Lower lobe of right lung (tissue), 2 donors: ENCODE measurements around the gene NIPAL3. TPM values are rescaled to one million over a fixed set of nuclear protein-coding genes. Genes with fewer than 3 reads are reported as not detected.

Experiments
- ATAC-seq, 2 donors: fragments of 200-7000 bp; cut with Tn5 transposase; one replicate each; pipeline ENCODE4 v1.9.1; 2020 to 2022; ENCODE audit warnings: mild to moderate bottlenecking in 2 of 2, moderate library complexity in 2 of 2
- DNase-seq: peaks from one replicate; pipeline ENCODE4 v3.0.0-alpha.2; 2020
- H3K27ac ChIP-seq: fragments of 200-600 bp; one replicate; pipeline ENCODE4 v1.8.0; 2022
- H3K27me3 ChIP-seq: fragments of 200-600 bp; one replicate; pipeline ENCODE4 v1.8.0; 2022; ENCODE audit warnings: low read depth
- H3K36me3 ChIP-seq: fragments of 200-600 bp; one replicate; pipeline ENCODE4 v1.8.0; 2022; ENCODE audit warnings: mild to moderate bottlenecking
- H3K4me1 ChIP-seq: fragments of 200-600 bp; one replicate; pipeline ENCODE4 v1.8.0; 2022
- H3K4me3 ChIP-seq: fragments of 200-600 bp; one replicate; pipeline ENCODE4 v1.8.0; 2022; ENCODE audit warnings: mild to moderate bottlenecking
- H3K9me3 ChIP-seq: fragments of 200-600 bp; one replicate; pipeline ENCODE4 v1.8.0; 2022
- CTCF ChIP-seq: fragments of 200-600 bp; IDR thresholded peaks from one replicate; pipeline ENCODE4 v1.8.0; 2022; ENCODE audit warnings: antibody characterized with exemption, mild to moderate bottlenecking
- intact Hi-C: fragments of 100-400 bp; cut with DNase I; formaldehyde crosslinking; loops from one replicate; pipeline ENCODE4 v1.11.0; 2022
- total RNA-seq: library from RNA; stranded (reverse); fragmentation: NEBNext Ultra II Directional; extraction: Animal tissue kit (Norgen Biotek cat#: 25700); gene quantifications from one replicate; pipeline ENCODE4 v1.2.1, GENCODE V29; 2021
- donor health status: DM: no; HTN: yes; CAD: no; lungs with severe emphysema.

The NIPAL3 gene
- total RNA-seq, 1 donor from 2014 or later, result 38.0 TPM

DNA sequence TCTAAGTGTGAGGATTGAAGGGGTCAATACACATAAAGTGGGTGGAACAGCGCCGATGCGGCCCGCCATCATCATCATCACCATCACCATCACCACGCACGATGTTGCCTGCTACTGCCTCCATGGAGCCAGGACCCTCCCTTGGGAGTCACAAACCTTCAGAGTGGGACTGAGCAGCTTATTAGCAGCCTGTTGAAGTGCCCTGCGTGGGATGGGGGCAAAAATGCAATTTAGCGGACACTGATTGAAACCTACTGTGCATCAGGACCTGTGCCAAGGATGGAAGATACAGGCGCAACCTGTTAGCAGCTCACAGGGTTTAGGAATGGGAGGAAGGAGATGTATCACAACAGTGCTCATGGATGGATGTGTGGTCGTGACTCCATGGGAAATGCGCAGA lies 28.7 kb upstream of the NIPAL3 start:
- Histone ChIP-seq H3K4me3 (no peak overlapping the region), H3K4me1 (peaks cover 59% of the 10 kb centered on the region), H3K27ac (no peak overlapping the region), H3K9me3 (no peaks in the 10 kb centered on the region), H3K27me3 (no peaks in the 10 kb centered on the region), H3K36me3 (peaks cover 4% of the 10 kb centered on the region)
- ATAC-seq, result no peak
- intact Hi-C loops, result loop anchor here (10.0 kb wide), 1 partner anchor 182 kb away; no protein-coding TSS in a partner anchor
- no peak for DNase-seq
- no peak for TF ChIP-seq CTCF

GRCh38 chr1:24387636-24388175 lies 27.9 kb upstream of the NIPAL3 start:
- intact Hi-C loops, result loop anchor here (10.0 kb wide), 1 partner anchor 183 kb away; no protein-coding TSS in a partner anchor
- H3K36me3 ChIP-seq, result no peaks in the 10 kb centered on the region
- peaks cover 63% of the 10 kb centered on the region for H3K4me1 ChIP-seq
- no peak for TF ChIP-seq CTCF
- H3K27me3 ChIP-seq, result no peaks in the 10 kb centered on the region
- no peak for ATAC-seq
- H3K9me3 ChIP-seq, result no peaks in the 10 kb centered on the region
- H3K4me3 ChIP-seq, result no peak overlapping the region
- DNase-seq, result no peak
- H3K27ac ChIP-seq, result no peak overlapping the region

GRCh38 chr1:24388331-24388885 lies 27.2 kb upstream of the NIPAL3 start:
- Histone ChIP-seq H3K4me1 (peaks cover 60% of the 10 kb centered on the region), H3K36me3 (no peaks in the 10 kb centered on the region), H3K9me3 (no peaks in the 10 kb centered on the region), H3K27ac (no peak overlapping the region), H3K27me3 (no peaks in the 10 kb centered on the region), H3K4me3 (no peak overlapping the region)
- no peak for TF ChIP-seq CTCF
- intact Hi-C loops, result loop anchor here (10.0 kb wide), 1 partner anchor 184 kb away; no protein-coding TSS in a partner anchor
- ATAC-seq (no peak), DNase-seq (no peak)

GRCh38 chr1:24389231-24389678 lies 26.3 kb upstream of the NIPAL3 start:
- Histone ChIP-seq H3K4me3 (no peak overlapping the region), H3K27me3 (no peaks in the 10 kb centered on the region), H3K4me1 (peaks cover 51% of the 10 kb centered on the region), H3K27ac (no peak overlapping the region), H3K9me3 (no peaks in the 10 kb centered on the region), H3K36me3 (no peaks in the 10 kb centered on the region)
- TF ChIP-seq CTCF, result no peak
- intact Hi-C loops, result loop anchor here (10.0 kb wide), 1 partner anchor 184 kb away; no protein-coding TSS in a partner anchor
- no peak for ATAC-seq
- no peak for DNase-seq

DNA sequence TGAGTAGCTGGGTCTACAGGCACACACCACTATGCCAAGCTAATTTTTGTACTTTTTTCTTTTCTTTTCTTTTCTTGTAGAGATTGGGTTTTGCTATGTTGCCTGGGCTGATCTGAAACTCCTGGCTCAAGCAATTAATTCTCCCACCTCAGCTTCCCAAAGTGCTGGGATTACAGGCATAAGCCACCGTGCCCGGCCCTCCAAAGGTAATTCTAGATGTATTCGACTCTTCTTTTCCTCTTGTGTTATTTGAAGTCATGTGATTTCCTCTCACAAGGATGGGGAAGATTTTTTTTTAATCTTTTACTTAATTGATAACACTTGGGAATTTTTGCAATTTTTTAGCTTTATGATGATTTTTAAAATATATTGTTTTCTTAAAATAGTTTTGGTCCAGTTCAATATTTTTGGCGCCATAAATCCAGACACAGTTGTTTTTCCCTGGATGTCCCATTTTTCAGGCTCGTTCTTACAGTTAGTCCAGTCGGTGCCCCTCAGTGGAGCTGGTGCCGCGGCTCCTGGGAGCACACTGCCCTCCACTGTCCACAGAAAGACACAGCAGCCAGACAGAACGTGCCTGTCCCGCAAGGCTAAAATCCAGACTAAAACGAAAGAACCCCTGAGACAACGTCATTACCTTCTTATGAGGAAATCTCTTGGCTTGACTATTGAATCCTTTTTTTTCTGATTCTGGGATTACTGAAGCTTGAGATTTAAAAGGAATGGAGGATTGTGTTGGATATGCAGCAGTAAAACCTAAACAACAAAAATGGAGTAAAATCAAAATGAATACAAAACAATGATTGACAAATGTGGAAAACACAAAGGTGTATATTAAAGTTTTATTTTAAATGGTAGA lies 24.4 kb upstream of the NIPAL3 start:
- peak; percentile 80 for DNase-seq
- Histone ChIP-seq H3K27ac (peak overlapping the region; percentile 73), H3K4me3 (peak overlapping the region; percentile 28), H3K9me3 (no peaks in the 10 kb centered on the region), H3K4me1 (peaks cover 32% of the 10 kb centered on the region), H3K27me3 (no peaks in the 10 kb centered on the region), H3K36me3 (no peaks in the 10 kb centered on the region)
- peak; percentile 95 for TF ChIP-seq CTCF
- intact Hi-C loops, result no loop called here
- ATAC-seq, result peak; percentile 96 to 97
